ENCODE results near the gene MLLT6. TPM values are rescaled to one million over a fixed set of nuclear protein-coding genes. Genes with fewer than 3 reads are reported as not detected.

The MLLT6 gene
- total and polyA plus RNA-seq, 8 donors: 51.3 to 181 (median 68.7) TPM

- Histone ChIP-seq H3K36me3 (no peaks in the 10 kb centered on the region), H3K27me3 (no peaks in the 10 kb centered on the region), H3K27ac (no peak overlapping the region), H3K4me1 (peaks cover 11 to 15% (median 15%) of the 10 kb centered on the region in 3 donors), H3K9me3 (no peaks in the 10 kb centered on the region), H3K4me3 (no peak overlapping the region)
- 84 to 87% methylated on average over 5 of the region's 5 CpGs for WGBS, 2 donors
- intact Hi-C loops (cut with DNase I): no loop called here
- FAIRE-seq (no peak), DNase-seq (peak in 1 of 6 donors; percentile 16), ATAC-seq (no peak)
- no peak for TF ChIP-seq CTCF (IDR thresholded peaks at IDR 0.05)
Measured at GRCh38 chr17:38727736-38728135, 22.7 kb downstream of the MLLT6 start.

GRCh38 chr17:38728290-38728831 is 23.3 kb downstream of the MLLT6 start:
- Histone ChIP-seq H3K27ac (peak overlapping the region in 1 of 4 donors; percentile 2), H3K36me3 (no peaks in the 10 kb centered on the region), H3K9me3 (no peaks in the 10 kb centered on the region), H3K4me3 (no peak overlapping the region), H3K27me3 (no peaks in the 10 kb centered on the region), H3K4me1 (peaks cover 15 to 20% (median 16%) of the 10 kb centered on the region in 3 donors)
- FAIRE-seq (no peak), DNase-seq (peak in 3 of 6 donors; percentile 30 to 70 (median 37)), ATAC-seq (no peak)
- intact Hi-C loops (cut with DNase I): no loop called here
- WGBS, 2 donors: 74 to 75% methylated on average over 7 to 8 of the region's 8 CpGs
- TF ChIP-seq CTCF (IDR thresholded peaks at IDR 0.05): no peak

GRCh38 chr17:38729368-38729885 is 24.4 kb downstream of the MLLT6 start:
- Histone ChIP-seq H3K9me3 (no peaks in the 10 kb centered on the region), H3K4me3 (peak overlapping the region in 3 of 4 donors; percentile 45 to 65 (median 64)), H3K27ac (peak overlapping the region; percentile 48 to 85 (median 70)), H3K4me1 (peaks cover 22 to 31% (median 27%) of the 10 kb centered on the region in 3 donors), H3K36me3 (no peaks in the 10 kb centered on the region), H3K27me3 (no peaks in the 10 kb centered on the region)
- no peak for ATAC-seq
- DNase-seq: peak in 1 of 6 donors; percentile 23
- no peak for TF ChIP-seq CTCF (IDR thresholded peaks at IDR 0.05)
- no peak for FAIRE-seq
- intact Hi-C loops (cut with DNase I): no loop called here
- WGBS, 2 donors: 23 to 24% methylated on average over 14 of the region's 14 CpGs

GRCh38 chr17:38729886-38730525 is 24.9 kb downstream of the MLLT6 start, which contains the start of gene CISD3:
TSS of gene CISD3 (plus strand) at chr17:38730341. CDS start at chr17:38730359, 18 bp downstream.
- Histone ChIP-seq H3K4me3 (peak within 1 kb of the TSS; percentile 51 to 73 (median 64)), H3K4me1 (peaks cover 22 to 37% (median 33%) of the 10 kb centered on the region in 3 donors), H3K27ac (peak within 1 kb of the TSS; percentile 83 to 91 (median 85)), H3K9me3 (no peaks in the 10 kb centered on the region), H3K27me3 (no peaks in the 10 kb centered on the region), H3K36me3 (no peaks in the 10 kb centered on the region)
- peak; percentile 47 to 76 (median 60) for TF ChIP-seq CTCF (IDR thresholded peaks at IDR 0.05)
- peak; percentile 85 to 95 (median 90) for DNase-seq
- intact Hi-C loops (cut with DNase I): loop anchor here in 1 of 3 donors (5.0 kb wide), 1 partner anchor 53 kb away; no protein-coding TSS in a partner anchor
- peak; percentile 63 to 77 (median 71) for ATAC-seq
- WGBS, 2 donors: 1% methylated on average over 40 to 92 of the region's 92 CpGs
- no peak for FAIRE-seq

All from pancreas (tissue), 10 donors.